ENCODE data around the gene RNF8. TPM values are rescaled to one million over a fixed set of nuclear protein-coding genes. Genes with fewer than 3 reads are reported as not detected.
"Not testable (repeated sequence)": the region's sequence is repeated elsewhere in the genome, so short reads cannot be mapped to it uniquely, and the experiment has no call there.

The RNF8 gene
- total RNA-seq, 1 experiment from 2014 or later, result 33.6 TPM

DNA sequence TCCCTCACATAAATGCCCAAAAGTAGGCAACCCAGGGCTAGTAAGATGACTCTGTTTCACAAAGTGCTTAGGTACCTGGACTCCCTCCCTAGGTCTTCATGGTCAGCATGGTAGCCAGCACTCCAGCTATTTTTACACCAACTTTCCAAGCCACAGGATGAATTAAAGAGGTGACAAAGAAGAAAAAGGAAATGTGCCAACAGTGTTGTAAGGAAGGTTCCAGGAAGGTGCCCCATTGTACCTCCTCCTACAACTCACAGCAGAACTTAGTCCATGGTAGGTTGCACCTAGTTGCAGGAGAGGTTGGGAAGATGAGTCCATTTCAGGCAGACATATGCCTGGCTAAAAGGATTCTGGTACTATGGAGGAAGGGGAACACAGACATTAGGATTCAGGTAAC is 19.7 kb upstream of the RNF8 start:
- H3K4me1 ChIP-seq (replicated peaks), result no peaks in the 10 kb centered on the region
- H3K27me3 ChIP-seq (replicated peaks), result no peaks in the 10 kb centered on the region
- H3K36me3 ChIP-seq, result peaks cover 15% of the 10 kb centered on the region
- DNase-seq (ENCODE audit: low read depth in 1 of 2, low spot score in 2 of 2), result no peak
- no peaks in the 10 kb centered on the region for H3K9me3 ChIP-seq (replicated peaks)
- H3K27ac ChIP-seq, result no peak overlapping the region
- H3K4me3 ChIP-seq, result no peak overlapping the region

DNA sequence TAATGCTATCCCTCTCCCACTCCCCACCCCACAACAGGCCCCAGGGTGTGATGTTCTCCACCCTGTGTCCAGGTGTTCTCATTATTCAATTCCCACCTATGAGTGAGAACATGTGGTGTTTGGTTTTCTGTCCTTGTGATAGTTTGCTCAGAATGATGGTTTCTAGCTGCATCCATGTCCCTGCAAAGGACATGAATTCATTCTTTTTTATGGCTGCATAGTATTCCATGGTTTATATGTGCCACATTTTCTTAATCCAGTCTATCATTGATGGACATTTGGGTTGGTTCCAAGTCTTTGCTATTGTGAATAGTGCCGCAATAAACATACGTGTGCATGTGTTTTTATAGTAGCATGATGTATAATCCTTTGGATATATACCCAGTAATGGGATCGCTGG is 15.5 kb upstream of the RNF8 start:
- peaks cover 16% of the 10 kb centered on the region for H3K4me1 ChIP-seq (replicated peaks)
- not testable (repeated sequence) for H3K36me3 ChIP-seq; H3K4me3 ChIP-seq; H3K27ac ChIP-seq; H3K27me3 ChIP-seq (replicated peaks); H3K9me3 ChIP-seq (replicated peaks); DNase-seq (ENCODE audit: low read depth in 1 of 2, low spot score in 2 of 2)

DNA sequence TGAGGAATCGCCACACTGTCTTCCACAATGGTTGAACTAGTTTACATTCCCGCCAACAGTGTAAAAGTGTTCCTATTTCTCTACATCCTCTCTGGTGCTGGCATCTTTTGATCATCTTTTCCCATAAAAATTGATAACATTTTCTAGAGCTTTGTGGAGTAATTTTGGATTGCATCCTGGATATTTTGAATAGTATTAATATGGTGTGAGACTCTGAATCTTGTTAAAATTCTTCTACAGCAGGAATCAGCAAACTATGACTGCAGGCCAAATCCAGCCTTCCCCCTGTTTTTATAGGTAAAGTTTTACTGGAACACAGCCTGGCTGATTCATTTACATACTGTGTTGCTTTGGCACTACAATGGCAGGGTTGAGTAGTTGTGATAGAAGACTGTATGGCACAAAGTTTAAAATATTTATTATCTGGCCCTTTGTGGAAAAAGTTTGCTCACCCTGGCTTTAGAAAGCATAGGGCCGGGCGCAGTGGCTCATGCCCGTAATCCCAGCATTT is 15.0 kb upstream of the RNF8 start:
- Histone ChIP-seq H3K4me1 (replicated peaks) (peaks cover 16% of the 10 kb centered on the region), H3K4me3 (no peak overlapping the region)
- no peak for DNase-seq (ENCODE audit: low read depth in 1 of 2, low spot score in 2 of 2)

DNA sequence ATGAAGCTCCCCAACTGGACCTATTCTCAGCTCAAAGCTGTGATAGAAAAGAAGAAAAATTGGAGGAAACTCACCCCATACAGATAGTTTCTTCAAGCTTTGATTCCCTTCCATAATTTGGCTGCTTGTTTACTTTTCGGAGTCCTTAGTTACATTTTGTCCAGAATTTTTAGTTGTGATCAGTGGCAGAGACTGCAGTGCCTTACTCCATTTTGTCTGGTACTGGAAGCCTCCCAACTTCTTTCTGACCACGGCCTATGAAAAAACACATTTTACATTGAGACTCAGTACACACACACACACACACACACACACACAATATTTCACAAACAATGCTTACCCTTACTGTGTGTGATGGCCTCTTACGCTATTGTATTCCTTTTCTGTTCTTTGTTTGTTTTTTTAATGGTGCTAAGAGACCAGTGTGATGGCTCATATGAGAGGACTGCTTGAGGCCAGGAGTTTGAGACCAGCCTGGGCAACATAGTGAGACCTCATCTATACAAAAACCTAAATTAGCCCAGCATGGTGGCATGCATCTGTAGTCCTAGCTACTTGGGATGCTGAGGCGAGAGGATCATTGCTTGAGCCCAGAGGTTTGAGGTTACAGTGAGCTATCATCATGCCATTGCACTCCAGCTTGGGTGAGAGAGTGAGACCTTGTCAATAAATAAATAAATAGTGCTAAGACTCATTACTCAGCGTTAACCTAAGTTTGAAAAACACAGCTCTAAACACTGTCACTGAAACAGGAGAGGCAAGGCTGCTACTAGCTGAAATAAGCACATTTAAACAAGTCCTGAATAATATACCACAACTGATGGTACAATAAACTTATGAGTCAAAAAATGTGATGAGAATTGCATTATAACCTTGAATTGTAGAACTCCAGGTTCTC is 13.8 kb upstream of the RNF8 start:
- H3K27ac ChIP-seq, result peak overlapping the region; percentile 35

More for the DNA sequence above, 15.0 kb upstream of the RNF8 start:
- no peaks in the 10 kb centered on the region; the same call in 1 of the 2 replicates for H3K36me3 ChIP-seq
- no peaks in the 10 kb centered on the region for H3K27me3 ChIP-seq (replicated peaks)
- no peak overlapping the region for H3K27ac ChIP-seq
- no peaks in the 10 kb centered on the region for H3K9me3 ChIP-seq (replicated peaks)

DNA sequence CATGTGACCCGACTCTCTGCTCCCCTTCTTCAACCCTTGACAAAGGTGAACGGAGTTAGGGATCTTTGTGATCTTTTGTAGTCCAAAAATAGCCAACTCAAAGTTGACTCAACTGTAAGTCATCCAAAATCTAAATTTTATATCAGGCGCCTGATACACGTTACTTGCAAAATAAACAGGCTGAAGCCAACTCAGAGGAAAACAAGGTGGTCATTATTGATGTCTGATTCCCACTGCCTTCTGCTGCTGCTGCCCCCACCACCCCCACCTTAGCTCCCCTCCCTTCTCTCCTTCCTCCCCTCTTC is 13.2 kb upstream of the RNF8 start:
- DNase-seq (ENCODE audit: low read depth in 1 of 2, low spot score in 2 of 2), result no peak
- Histone ChIP-seq H3K9me3 (replicated peaks) (no peaks in the 10 kb centered on the region), H3K36me3 (no peaks in the 10 kb centered on the region), H3K4me1 (replicated peaks) (peaks cover 16% of the 10 kb centered on the region), H3K4me3 (no peak overlapping the region), H3K27ac (peak overlapping the region; percentile 35), H3K27me3 (replicated peaks) (no peaks in the 10 kb centered on the region)

More for the DNA sequence above, 13.8 kb upstream of the RNF8 start:
- no peak overlapping the region for H3K4me3 ChIP-seq
- no peaks in the 10 kb centered on the region for H3K9me3 ChIP-seq (replicated peaks)
- peak in 1 of 2 experiments; percentile 53 for DNase-seq (ENCODE audit: low read depth in 1 of 2, low spot score in 2 of 2)
- peaks cover 16% of the 10 kb centered on the region for H3K4me1 ChIP-seq (replicated peaks)
- H3K36me3 ChIP-seq, result no peaks in the 10 kb centered on the region
- no peaks in the 10 kb centered on the region for H3K27me3 ChIP-seq (replicated peaks)

DNA sequence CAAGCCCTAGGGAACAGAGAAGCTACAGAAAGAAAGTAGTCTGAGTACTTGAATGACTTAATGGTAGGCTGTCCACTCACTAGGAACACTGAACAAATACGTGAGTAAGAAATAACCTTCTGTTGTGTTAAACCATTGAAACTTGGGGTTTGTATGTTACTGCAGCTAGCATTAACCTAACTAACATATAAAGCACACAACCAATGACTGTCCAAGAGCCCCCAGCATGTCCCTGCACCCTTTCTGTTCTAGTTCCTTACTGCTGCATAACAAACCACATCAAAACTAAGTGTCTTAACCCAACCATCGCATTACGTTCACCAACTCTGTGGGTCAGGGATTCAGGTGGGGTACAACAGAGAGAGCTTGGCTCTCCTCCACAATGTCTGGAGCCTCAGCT is 10.5 kb upstream of the RNF8 start:
- Histone ChIP-seq H3K4me3 (no peak overlapping the region), H3K27me3 (replicated peaks) (no peaks in the 10 kb centered on the region), H3K27ac (no peak overlapping the region), H3K4me1 (replicated peaks) (peaks cover 30% of the 10 kb centered on the region), H3K9me3 (replicated peaks) (no peaks in the 10 kb centered on the region), H3K36me3 (no peaks in the 10 kb centered on the region)
- no peak for DNase-seq (ENCODE audit: low read depth in 1 of 2, low spot score in 2 of 2)

DNA sequence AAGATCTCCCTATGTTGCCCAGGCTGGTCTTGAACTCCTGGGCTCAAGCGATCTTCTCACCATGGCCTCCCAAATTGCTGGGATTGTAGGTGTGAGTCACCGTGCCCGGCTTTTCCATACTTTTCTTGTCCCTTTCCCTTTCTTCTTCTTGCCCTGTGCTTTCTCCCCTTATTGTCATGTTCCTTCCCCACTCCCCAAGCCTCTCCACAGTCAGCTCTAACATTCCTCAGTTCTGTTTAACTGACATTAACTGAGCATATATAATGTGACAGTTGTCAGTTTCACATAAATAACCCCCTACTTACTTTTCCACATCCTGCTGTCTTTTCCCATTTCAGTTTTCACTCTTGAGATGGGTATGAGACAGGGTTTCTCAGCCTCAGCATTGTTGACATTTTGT is 9.5 kb upstream of the RNF8 start:
- Histone ChIP-seq H3K36me3 (no peaks in the 10 kb centered on the region), H3K27ac (no peak overlapping the region), H3K4me1 (replicated peaks) (peaks cover 30% of the 10 kb centered on the region), H3K4me3 (no peak overlapping the region), H3K9me3 (replicated peaks) (no peaks in the 10 kb centered on the region), H3K27me3 (replicated peaks) (no peaks in the 10 kb centered on the region)
- no peak for DNase-seq (ENCODE audit: low read depth in 1 of 2, low spot score in 2 of 2)

DNA sequence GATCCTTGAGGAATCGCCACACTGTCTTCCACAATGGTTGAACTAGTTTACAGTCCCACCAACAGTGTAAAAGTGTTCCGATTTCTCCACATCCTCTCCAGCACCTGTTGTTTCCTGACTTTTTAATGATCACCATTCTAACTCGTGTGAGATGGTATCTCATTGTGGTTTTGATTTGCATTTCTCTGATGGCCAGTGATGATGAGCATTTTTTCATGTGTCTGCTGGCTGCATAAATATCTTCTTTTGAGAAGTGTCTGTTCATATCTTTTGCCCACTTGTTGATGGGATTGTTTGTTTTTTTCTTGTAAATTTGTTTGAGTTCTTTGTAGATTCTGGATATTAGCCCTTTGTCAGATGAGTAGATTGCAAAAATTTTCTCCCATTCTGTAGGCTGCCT is 8.0 kb upstream of the RNF8 start:
- H3K9me3 ChIP-seq (replicated peaks); H3K4me3 ChIP-seq; H3K27me3 ChIP-seq (replicated peaks); DNase-seq (ENCODE audit: low read depth in 1 of 2, low spot score in 2 of 2); H3K36me3 ChIP-seq; H3K27ac ChIP-seq: not testable (repeated sequence)
- H3K4me1 ChIP-seq (replicated peaks), result peaks cover 16% of the 10 kb centered on the region

DNA sequence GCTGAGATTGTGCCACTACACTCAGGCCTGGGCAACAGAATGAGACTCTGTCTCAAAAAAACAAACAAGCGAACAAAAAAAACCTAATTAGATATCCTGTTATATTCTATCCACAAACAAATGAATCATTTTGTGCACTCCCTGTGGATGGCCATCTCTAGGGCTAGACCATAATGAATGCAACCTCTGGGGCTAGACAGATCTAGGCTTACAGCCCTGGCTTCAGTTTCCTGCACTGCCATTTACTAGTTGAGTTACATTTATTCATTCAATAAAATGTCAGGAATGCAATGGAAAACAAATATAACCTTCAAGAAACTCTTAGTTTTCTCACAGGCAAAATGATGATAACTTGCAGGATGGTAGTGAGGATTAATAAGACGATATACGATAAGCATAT is 6.6 kb upstream of the RNF8 start:
- no peaks in the 10 kb centered on the region for H3K36me3 ChIP-seq
- no peaks in the 10 kb centered on the region for H3K9me3 ChIP-seq (replicated peaks)
- H3K4me3 ChIP-seq, result no peak overlapping the region
- DNase-seq (ENCODE audit: low read depth in 1 of 2, low spot score in 2 of 2), result peak in 1 of 2 experiments; percentile 29
- peaks cover 14% of the 10 kb centered on the region for H3K4me1 ChIP-seq (replicated peaks)
- peak overlapping the region; percentile 33; the same call in 1 of the 2 replicates for H3K27ac ChIP-seq
- H3K27me3 ChIP-seq (replicated peaks), result no peaks in the 10 kb centered on the region

DNA sequence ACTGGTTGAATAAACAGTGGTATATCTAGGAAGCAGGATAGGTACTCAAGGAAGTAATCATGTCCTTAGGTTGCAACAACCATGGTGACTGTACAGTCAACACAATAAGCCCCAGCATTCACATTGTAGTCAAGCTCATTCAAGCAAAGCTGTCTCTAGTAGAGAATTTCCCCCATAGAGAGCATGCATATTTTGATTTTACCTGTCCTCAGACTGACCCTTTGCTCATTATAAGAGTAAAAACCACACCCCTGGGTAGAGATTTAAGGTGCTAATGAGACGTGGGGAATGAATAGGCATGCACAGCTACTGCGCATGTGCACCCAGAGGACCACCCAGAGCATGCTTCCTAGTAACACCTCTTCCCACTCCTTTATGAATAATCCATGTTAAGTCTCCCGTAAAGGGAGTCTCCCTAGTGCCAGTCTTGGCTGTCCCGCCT is 6.1 kb upstream of the RNF8 start:
- Histone ChIP-seq H3K9me3 (replicated peaks) (no peaks in the 10 kb centered on the region), H3K27me3 (replicated peaks) (no peaks in the 10 kb centered on the region), H3K4me1 (replicated peaks) (peaks cover 14% of the 10 kb centered on the region), H3K4me3 (no peak overlapping the region), H3K27ac (peak overlapping the region; percentile 33; the same call in 1 of the 2 replicates), H3K36me3 (no peaks in the 10 kb centered on the region)
- DNase-seq (ENCODE audit: low read depth in 1 of 2, low spot score in 2 of 2), result peak in 1 of 2 experiments; percentile 36

DNA sequence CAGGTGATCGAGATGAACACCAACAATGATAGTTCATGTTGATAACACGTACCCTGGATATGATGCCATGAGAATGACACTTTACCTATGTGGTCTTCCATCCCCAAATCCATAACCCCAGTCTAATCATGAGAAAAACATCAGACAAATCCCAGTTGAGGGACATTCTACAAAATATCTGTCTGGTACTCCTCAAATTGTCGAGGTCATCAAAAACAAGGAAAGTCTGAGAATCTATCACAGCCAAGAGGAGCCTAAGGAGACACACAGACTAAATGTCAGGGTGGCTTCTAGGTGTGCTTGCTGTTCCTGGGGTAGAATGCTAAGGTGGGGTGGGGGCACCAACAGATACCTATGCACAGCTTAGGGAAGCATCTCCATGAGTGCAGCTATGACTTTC is 2.8 kb upstream of the RNF8 start:
- DNase-seq (ENCODE audit: low read depth in 1 of 2, low spot score in 2 of 2), result no peak
- Histone ChIP-seq H3K9me3 (replicated peaks) (no peaks in the 10 kb centered on the region), H3K36me3 (peaks cover 11% of the 10 kb centered on the region), H3K4me1 (replicated peaks) (peaks cover 23% of the 10 kb centered on the region), H3K27me3 (replicated peaks) (no peaks in the 10 kb centered on the region), H3K4me3 (no peak overlapping the region), H3K27ac (no peak overlapping the region)

DNA sequence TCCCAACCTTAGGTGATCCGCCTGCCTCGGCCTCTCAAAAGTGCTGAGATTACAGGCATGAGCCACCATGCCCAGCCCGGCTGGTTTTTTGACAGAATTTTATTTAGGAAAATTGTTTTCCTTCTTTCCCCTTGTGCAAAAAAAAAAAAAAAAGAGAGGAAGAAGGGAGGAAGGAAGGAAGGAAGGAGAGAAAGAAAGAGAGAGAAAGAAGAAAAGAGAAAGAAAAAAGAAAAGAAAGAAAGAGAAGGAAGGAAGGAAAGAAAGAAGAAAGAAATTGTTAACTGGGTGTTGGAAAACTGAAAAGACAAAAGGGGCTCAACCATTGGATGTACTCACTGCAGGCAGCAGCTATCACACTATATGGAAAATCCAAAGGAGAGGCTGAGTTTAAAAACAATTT is 1.4 kb upstream of the RNF8 start:
- H3K4me3 ChIP-seq, result no peak overlapping the region
- peaks cover 11% of the 10 kb centered on the region for H3K36me3 ChIP-seq
- H3K4me1 ChIP-seq (replicated peaks), result peaks cover 16% of the 10 kb centered on the region
- DNase-seq (ENCODE audit: low read depth in 1 of 2, low spot score in 2 of 2), result no peak
- no peaks in the 10 kb centered on the region for H3K27me3 ChIP-seq (replicated peaks)
- H3K9me3 ChIP-seq (replicated peaks), result no peaks in the 10 kb centered on the region
- no peak overlapping the region for H3K27ac ChIP-seq

DNA sequence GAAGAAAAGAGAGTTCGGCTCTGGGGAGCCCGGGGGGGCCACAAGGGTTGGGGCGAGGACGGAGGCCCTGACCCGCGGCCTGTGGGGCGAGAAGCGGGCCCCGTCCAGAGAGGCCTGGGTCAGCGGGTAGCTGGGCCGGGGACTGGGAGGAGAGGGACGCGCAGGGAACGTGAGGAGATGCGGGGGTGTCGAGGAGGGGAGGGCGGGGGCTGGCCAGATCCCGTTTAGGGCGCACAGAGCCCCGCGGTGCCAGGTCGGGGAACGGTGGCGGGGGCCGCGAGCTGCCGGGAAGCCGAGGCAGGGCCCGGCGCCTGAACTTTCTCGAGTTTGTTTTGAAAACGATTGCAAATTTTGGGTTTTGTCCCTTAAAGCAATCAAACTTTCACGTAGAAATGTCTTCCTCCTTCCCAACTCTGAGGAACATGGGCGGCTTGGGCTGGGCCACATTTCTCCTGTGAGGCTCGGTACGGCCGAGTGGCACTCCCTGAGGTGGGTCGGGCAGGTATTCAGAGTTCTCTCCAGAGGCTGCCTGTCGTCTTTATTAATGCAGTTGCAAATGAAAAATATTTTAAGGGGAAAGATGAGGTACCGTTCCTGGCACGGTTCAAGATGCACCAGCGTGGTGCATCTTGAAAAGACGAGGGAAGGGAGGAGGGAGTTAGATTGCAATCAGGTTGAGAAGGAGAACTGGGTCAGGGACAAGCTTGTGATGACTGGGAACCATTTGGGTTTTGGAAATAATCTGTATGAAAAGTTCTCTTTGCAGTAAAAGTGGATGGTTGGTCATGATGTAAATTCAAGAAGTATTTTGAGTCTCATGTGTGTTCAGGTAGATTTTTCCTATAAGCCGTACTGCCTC is 972 bp downstream of the RNF8 start:
- H3K4me3 ChIP-seq, result peak overlapping the region; percentile 71
- peaks cover 9% of the 10 kb centered on the region; the same call in 1 of the 2 replicates for H3K4me1 ChIP-seq (replicated peaks)
- H3K36me3 ChIP-seq, result peaks cover 11% of the 10 kb centered on the region
- H3K9me3 ChIP-seq (replicated peaks), result no peaks in the 10 kb centered on the region
- DNase-seq (ENCODE audit: low read depth in 1 of 2, low spot score in 2 of 2), result peak in 1 of 2 experiments; percentile 11
- H3K27me3 ChIP-seq (replicated peaks), result no peaks in the 10 kb centered on the region
- H3K27ac ChIP-seq, result no peak overlapping the region

DNA sequence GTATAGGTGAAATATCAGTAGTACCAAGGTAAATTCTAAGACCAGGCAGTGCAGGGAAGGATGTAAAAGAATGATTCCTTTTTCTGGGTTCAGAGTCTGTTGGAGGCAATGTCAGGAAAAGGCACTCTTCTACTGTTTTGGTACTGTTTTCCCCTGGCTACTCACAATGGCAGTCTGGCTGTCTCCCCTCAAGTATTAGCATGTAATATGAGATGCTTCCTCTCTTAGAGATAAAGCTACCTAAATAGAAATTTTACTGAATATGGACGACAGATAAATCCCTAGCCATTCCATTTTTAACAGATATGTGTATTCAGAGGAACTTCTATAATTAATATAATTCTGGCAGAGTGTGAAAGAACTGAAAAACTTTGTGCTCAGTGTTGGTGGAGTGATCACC is 3.5 kb downstream of the RNF8 start:
- Histone ChIP-seq H3K4me1 (replicated peaks) (peaks cover 9% of the 10 kb centered on the region; the same call in 1 of the 2 replicates), H3K4me3 (no peak overlapping the region), H3K27ac (no peak overlapping the region), H3K36me3 (peaks cover 25% of the 10 kb centered on the region), H3K27me3 (replicated peaks) (no peaks in the 10 kb centered on the region), H3K9me3 (replicated peaks) (no peaks in the 10 kb centered on the region)
- DNase-seq (ENCODE audit: low read depth in 1 of 2, low spot score in 2 of 2), result no peak

Data from SJSA1 (cell line).